ENCODE data around the gene SLC52A1.

SLC52A1 gene

GRCh38 chr17:5065227-5065744, 30.1 kb upstream of the SLC52A1 start:
- no peak overlapping the region for H4K8ac ChIP-seq (ENCODE audit: low read depth, low read length)
- no peak overlapping the region for H3K9ac ChIP-seq (ENCODE audit: low read depth, low read length, poor library complexity)
- H3K4me2 ChIP-seq (ENCODE audit: insufficient read depth, low read length, poor library complexity, severe bottlenecking): no peak overlapping the region
- no peak overlapping the region for H2BK15ac ChIP-seq (ENCODE audit: low read length)
- H3K4me1 ChIP-seq (ENCODE audit: control insufficient read depth in 2 of 2, insufficient read depth in 1 of 2, low read depth in 1 of 2, low read length in 2 of 2): no peaks in the 10 kb centered on the region
- H3K9me3 ChIP-seq (replicated peaks in 1 of 2; ENCODE audit: control insufficient read depth in 2 of 2, insufficient read depth in 1 of 2, low read depth in 1 of 2, low read length in 2 of 2): no peaks in the 10 kb centered on the region
- no peak overlapping the region for H3K14ac ChIP-seq (ENCODE audit: low read length)
- no peaks in the 10 kb centered on the region for H3K27me3 ChIP-seq (ENCODE audit: control insufficient read depth in 3 of 3, insufficient read depth in 3 of 3, low read depth in 1 of 3, low read length in 3 of 3)
- no peak overlapping the region for H3K18ac ChIP-seq (ENCODE audit: low read length)
- H3K27ac ChIP-seq (replicated peaks; ENCODE audit: low read length): no peak overlapping the region
- H3K4ac ChIP-seq (ENCODE audit: low read length): no peak overlapping the region
- no CpG with 5 or more reads among the region's 1 CpG for WGBS, 2 donors (ENCODE audit: extremely low coverage in 2 of 2, insufficient read length in 2 of 2, insufficient replicate concordance in 1 of 2)
- no peak for DNase-seq (ENCODE audit: low spot score)
- no peaks in the 10 kb centered on the region for H3K36me3 ChIP-seq (replicated peaks in 1 of 2; ENCODE audit: control insufficient read depth in 2 of 2, insufficient read depth in 2 of 2, low read length in 2 of 2)
- no peak overlapping the region for H2AK5ac ChIP-seq (ENCODE audit: low read depth, low read length)
- H3K23ac ChIP-seq (ENCODE audit: low read depth, low read length, poor library complexity): no peak overlapping the region
- H3K79me1 ChIP-seq (ENCODE audit: low read depth, low read length): no peaks in the 10 kb centered on the region
- no peak overlapping the region for H4K91ac ChIP-seq (ENCODE audit: low read depth, low read length, poor library complexity)
- H2BK120ac ChIP-seq (ENCODE audit: low read depth, low read length): no peak overlapping the region
- no peak overlapping the region for H3K4me3 ChIP-seq (ENCODE audit: low read length in 2 of 2)
- H2BK12ac ChIP-seq (ENCODE audit: low read length): no peak overlapping the region
- H2BK5ac ChIP-seq (ENCODE audit: low read length): no peak overlapping the region
- no peak overlapping the region for H2AFZ ChIP-seq (ENCODE audit: low read length)

DNA sequence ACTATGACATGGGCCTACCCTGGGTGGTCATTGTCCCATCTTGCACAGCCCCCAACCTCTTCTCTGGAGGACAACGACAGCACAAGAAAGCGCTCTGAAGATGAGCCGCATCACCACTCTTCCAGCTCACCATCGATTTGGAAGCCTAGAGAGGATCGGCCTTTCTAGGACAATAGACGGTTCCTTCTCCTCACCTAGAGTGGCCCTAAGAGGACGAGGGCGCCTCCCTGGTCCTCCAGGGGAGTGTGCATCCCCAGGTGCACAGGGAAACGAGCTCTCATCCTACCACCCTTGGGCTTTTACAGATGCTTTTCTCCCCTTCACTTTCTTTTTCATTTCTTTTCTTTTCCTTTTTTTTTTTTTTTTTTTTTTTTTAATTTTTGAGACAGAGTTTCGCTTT, 20.3 kb upstream of the SLC52A1 start:
- Histone ChIP-seq H3K4ac (ENCODE audit: low read length) (no peak overlapping the region), H2AK5ac (ENCODE audit: low read depth, low read length) (no peak overlapping the region), H3K9me3 (replicated peaks in 1 of 2; ENCODE audit: control insufficient read depth in 2 of 2, insufficient read depth in 1 of 2, low read depth in 1 of 2, low read length in 2 of 2) (peaks cover 0 to 3% of the 10 kb centered on the region in 2 donors), H3K18ac (ENCODE audit: low read length) (peak overlapping the region; percentile 8), H3K4me3 (ENCODE audit: low read length in 2 of 2) (no peak overlapping the region), H3K9ac (ENCODE audit: low read depth, low read length, poor library complexity) (no peak overlapping the region), H3K27ac (replicated peaks; ENCODE audit: low read length) (peak overlapping the region; percentile 56), H2BK120ac (ENCODE audit: low read depth, low read length) (no peak overlapping the region), H3K23ac (ENCODE audit: low read depth, low read length, poor library complexity) (no peak overlapping the region), H4K8ac (ENCODE audit: low read depth, low read length) (no peak overlapping the region), H4K91ac (ENCODE audit: low read depth, low read length, poor library complexity) (no peak overlapping the region), H3K36me3 (replicated peaks in 1 of 2; ENCODE audit: control insufficient read depth in 2 of 2, insufficient read depth in 2 of 2, low read length in 2 of 2) (no peaks in the 10 kb centered on the region), H3K14ac (ENCODE audit: low read length) (no peak overlapping the region), H2BK15ac (ENCODE audit: low read length) (no peak overlapping the region), H3K4me1 (ENCODE audit: control insufficient read depth in 2 of 2, insufficient read depth in 1 of 2, low read depth in 1 of 2, low read length in 2 of 2) (no peaks in the 10 kb centered on the region), H3K4me2 (ENCODE audit: insufficient read depth, low read length, poor library complexity, severe bottlenecking) (no peak overlapping the region), H2BK12ac (ENCODE audit: low read length) (no peak overlapping the region), H3K27me3 (ENCODE audit: control insufficient read depth in 3 of 3, insufficient read depth in 3 of 3, low read depth in 1 of 3, low read length in 3 of 3) (no peaks in the 10 kb centered on the region), H2BK5ac (ENCODE audit: low read length) (no peak overlapping the region), H3K79me1 (ENCODE audit: low read depth, low read length) (no peaks in the 10 kb centered on the region), H2AFZ (ENCODE audit: low read length) (no peak overlapping the region)
- no peak for DNase-seq (ENCODE audit: low spot score)
- no CpG with 5 or more reads among the region's 10 CpGs for WGBS, 2 donors (ENCODE audit: extremely low coverage in 2 of 2, insufficient read length in 2 of 2, insufficient replicate concordance in 1 of 2)

- Histone ChIP-seq H2BK15ac (ENCODE audit: low read length) (no peak overlapping the region), H3K79me1 (ENCODE audit: low read depth, low read length) (no peaks in the 10 kb centered on the region), H3K27ac (replicated peaks; ENCODE audit: low read length) (no peak overlapping the region), H3K9ac (ENCODE audit: low read depth, low read length, poor library complexity) (no peak overlapping the region), H4K8ac (ENCODE audit: low read depth, low read length) (no peak overlapping the region), H4K91ac (ENCODE audit: low read depth, low read length, poor library complexity) (no peak overlapping the region), H3K14ac (ENCODE audit: low read length) (no peak overlapping the region), H2BK120ac (ENCODE audit: low read depth, low read length) (no peak overlapping the region), H2BK5ac (ENCODE audit: low read length) (no peak overlapping the region), H3K4me2 (ENCODE audit: insufficient read depth, low read length, poor library complexity, severe bottlenecking) (no peak overlapping the region), H3K18ac (ENCODE audit: low read length) (no peak overlapping the region), H3K23ac (ENCODE audit: low read depth, low read length, poor library complexity) (no peak overlapping the region), H3K4ac (ENCODE audit: low read length) (no peak overlapping the region), H2BK12ac (ENCODE audit: low read length) (no peak overlapping the region), H3K4me1 (ENCODE audit: control insufficient read depth in 2 of 2, insufficient read depth in 1 of 2, low read depth in 1 of 2, low read length in 2 of 2) (peaks cover 2 to 4% of the 10 kb centered on the region in 2 donors), H2AFZ (ENCODE audit: low read length) (no peak overlapping the region), H3K9me3 (replicated peaks in 1 of 2; ENCODE audit: control insufficient read depth in 2 of 2, insufficient read depth in 1 of 2, low read depth in 1 of 2, low read length in 2 of 2) (no peaks in the 10 kb centered on the region), H3K27me3 (ENCODE audit: control insufficient read depth in 3 of 3, insufficient read depth in 3 of 3, low read depth in 1 of 3, low read length in 3 of 3) (no peaks in the 10 kb centered on the region), H3K36me3 (replicated peaks in 1 of 2; ENCODE audit: control insufficient read depth in 2 of 2, insufficient read depth in 2 of 2, low read length in 2 of 2) (no peaks in the 10 kb centered on the region), H3K4me3 (ENCODE audit: low read length in 2 of 2) (no peak overlapping the region), H2AK5ac (ENCODE audit: low read depth, low read length) (no peak overlapping the region)
- no CpG with 5 or more reads among the region's 9 CpGs for WGBS, 2 donors (ENCODE audit: extremely low coverage in 2 of 2, insufficient read length in 2 of 2, insufficient replicate concordance in 1 of 2)
- no peak for DNase-seq (ENCODE audit: low spot score)
Measured at GRCh38 chr17:5050278-5050677, 15.1 kb upstream of the SLC52A1 start.

DNA sequence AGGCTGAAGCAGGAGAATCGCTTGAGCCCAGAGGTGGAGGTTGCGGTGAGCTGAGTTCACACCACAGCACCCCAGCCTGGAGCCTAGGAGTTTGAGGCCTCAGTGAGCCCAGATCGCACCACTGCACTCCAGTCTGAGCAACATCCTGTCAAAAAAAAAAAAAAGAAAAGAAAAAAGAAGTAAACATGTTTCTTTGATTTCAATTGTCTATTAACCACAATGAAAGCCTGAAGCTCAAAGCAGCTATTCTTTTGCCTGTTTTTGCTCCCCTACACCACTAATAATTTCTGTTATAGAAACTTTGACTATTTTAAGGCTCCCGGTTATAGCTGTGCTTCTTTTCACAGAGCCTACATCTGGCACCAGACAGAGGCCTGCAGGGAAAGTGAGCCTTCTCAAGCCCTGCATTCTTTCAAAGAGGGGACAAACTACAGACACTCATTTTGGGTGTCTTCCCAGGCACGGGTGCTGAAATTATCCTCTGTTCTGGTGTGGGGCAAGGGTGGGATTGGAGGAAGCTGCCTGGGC, 14.2 kb upstream of the SLC52A1 start:
- WGBS, 2 donors (ENCODE audit: extremely low coverage in 2 of 2, insufficient read length in 2 of 2, insufficient replicate concordance in 1 of 2): no CpG with 5 or more reads among the region's 5 CpGs

More for the DNA sequence above, 14.2 kb upstream of the SLC52A1 start:
- Histone ChIP-seq H3K4me1 (ENCODE audit: control insufficient read depth in 2 of 2, insufficient read depth in 1 of 2, low read depth in 1 of 2, low read length in 2 of 2) (peaks cover 2 to 4% of the 10 kb centered on the region in 2 donors), H3K9me3 (replicated peaks in 1 of 2; ENCODE audit: control insufficient read depth in 2 of 2, insufficient read depth in 1 of 2, low read depth in 1 of 2, low read length in 2 of 2) (no peaks in the 10 kb centered on the region), H3K79me1 (ENCODE audit: low read depth, low read length) (no peaks in the 10 kb centered on the region), H4K8ac (ENCODE audit: low read depth, low read length) (no peak overlapping the region), H3K9ac (ENCODE audit: low read depth, low read length, poor library complexity) (no peak overlapping the region), H3K36me3 (replicated peaks in 1 of 2; ENCODE audit: control insufficient read depth in 2 of 2, insufficient read depth in 2 of 2, low read length in 2 of 2) (no peaks in the 10 kb centered on the region), H3K4me2 (ENCODE audit: insufficient read depth, low read length, poor library complexity, severe bottlenecking) (no peak overlapping the region), H3K27me3 (ENCODE audit: control insufficient read depth in 3 of 3, insufficient read depth in 3 of 3, low read depth in 1 of 3, low read length in 3 of 3) (no peaks in the 10 kb centered on the region), H2BK15ac (ENCODE audit: low read length) (no peak overlapping the region), H3K14ac (ENCODE audit: low read length) (no peak overlapping the region), H2BK12ac (ENCODE audit: low read length) (no peak overlapping the region), H2AK5ac (ENCODE audit: low read depth, low read length) (no peak overlapping the region), H4K91ac (ENCODE audit: low read depth, low read length, poor library complexity) (no peak overlapping the region), H2BK5ac (ENCODE audit: low read length) (no peak overlapping the region), H2BK120ac (ENCODE audit: low read depth, low read length) (no peak overlapping the region), H3K4ac (ENCODE audit: low read length) (no peak overlapping the region), H3K23ac (ENCODE audit: low read depth, low read length, poor library complexity) (no peak overlapping the region), H2AFZ (ENCODE audit: low read length) (peak overlapping the region; percentile 88), H3K4me3 (ENCODE audit: low read length in 2 of 2) (no peak overlapping the region), H3K27ac (replicated peaks; ENCODE audit: low read length) (no peak overlapping the region), H3K18ac (ENCODE audit: low read length) (no peak overlapping the region)
- DNase-seq (ENCODE audit: low spot score): no peak

Measured in neuronal stem cell (in vitro differentiated cells).